Measurements from ENCODE around the gene EBF3.

GRCh38 chr10:129942391-129942790 is 21.7 kb downstream of the EBF3 start:
- TF ChIP-seq CTCF (IDR thresholded peaks at IDR 0.05; ENCODE audit: insufficient read depth, low read depth, low read length) (no peak), EZH2 (IDR thresholded peaks at IDR 0.05; ENCODE audit: insufficient read depth, low read length) (no peak)

All from astrocyte (in vitro differentiated cells and primary cell).